ENCODE results near the gene PRR12.

The PRR12 gene

DNA sequence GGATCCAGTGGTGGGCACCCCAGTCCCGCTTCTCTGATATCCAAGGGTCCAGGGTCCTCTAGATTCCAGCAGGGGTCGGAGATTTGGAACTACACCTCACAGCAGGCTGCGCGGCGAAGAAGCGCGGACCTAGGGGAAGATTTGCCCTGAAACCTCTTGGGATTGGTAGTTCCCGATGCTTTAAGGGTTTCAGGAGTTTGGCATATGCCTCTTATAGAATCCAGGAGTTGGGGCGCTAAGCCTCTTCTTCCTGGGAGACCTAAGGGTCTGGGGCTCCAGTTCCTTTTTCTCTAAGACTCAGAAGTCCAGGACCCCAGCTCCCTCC, 75.1 kb downstream of the PRR12 start:
- no peak for DNase-seq

DNA sequence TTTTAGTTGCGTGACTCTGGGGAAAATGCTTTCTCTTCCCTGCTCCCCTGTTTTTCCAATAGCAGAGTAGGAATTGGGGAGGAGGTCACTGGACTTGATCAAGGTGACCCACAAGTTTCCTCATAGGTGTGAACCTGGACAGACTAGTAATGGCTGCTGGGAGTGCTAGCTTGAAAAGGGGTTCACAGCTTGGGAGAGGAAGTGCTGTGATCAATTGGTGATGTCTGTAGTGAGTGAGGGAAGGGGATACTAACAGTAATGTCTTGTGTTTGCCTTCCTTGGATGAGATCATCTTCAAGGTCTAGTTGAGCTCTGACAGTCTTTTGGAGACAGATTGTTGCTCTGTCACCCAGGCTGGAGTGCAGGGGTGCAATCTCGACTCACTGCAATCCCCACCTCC, 76.5 kb downstream of the PRR12 start:
- no peak for DNase-seq

DNA sequence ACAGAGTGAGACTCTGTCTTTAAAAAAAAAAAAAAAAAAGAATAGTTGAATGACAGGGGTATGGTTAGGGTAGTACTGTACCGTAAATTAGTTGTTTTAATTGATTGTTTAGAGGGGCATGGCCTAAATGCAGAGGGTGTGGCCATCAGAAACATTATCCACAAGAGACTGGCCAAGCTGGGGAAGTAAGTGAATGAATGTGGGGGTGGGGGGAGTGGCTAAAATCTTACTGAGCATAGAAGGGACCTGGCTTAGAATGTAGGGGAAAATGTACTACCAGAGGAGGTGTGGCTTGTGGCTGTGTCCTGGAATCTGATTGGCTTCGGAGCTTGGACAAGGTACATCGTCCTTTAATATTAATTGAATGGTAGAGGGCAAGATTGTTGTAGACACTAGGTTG, 78.5 kb downstream of the PRR12 start:
- DNase-seq: no peak

DNA sequence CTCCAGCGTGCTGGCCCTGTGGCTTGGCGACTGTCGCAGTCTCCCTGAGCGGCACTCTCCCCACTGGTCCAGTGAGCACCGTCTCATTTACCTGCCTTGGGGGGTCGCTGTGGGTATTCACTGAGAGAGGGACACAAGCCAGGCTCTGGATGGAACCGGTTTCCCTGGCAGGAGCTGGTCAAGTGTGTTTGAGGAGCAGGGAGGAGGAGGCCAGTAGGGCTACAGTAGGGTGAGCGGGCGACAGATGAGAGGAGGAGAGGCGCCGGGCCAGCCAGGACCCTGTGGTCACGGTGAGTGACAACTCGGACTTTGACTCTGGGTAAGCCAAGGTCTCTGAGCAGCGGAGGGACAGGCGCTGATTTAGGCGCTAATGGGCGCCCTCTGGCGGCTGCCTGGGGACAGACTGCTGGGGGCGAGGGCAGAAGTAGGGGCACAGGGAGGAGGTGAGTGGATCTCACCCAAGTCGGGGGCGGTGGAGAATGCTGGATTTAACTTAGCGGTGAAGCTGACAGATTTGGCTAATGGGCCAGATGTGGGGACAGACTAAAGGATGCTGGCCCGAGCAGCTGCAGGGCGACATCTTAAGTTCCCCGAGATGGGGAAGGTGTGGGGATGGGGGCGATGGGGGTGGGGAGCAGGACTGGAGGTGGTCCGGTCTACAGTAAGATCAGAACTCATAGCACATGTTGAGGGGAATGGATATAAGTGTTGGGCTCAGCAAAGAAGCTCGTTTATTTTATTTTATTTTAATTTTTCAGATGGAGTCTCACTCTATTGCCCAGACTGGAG, 81.3 kb downstream of the PRR12 start:
- peak; percentile 84 for DNase-seq
